Ectodermal cell (in vitro differentiated cells): Measurements from ENCODE around the gene F8.

ENCODE experiments used
- H3K27ac ChIP-seq: 2 replicates; pipeline ENCODE4 v1.7.0; 2013; ENCODE audit warnings: mild to moderate bottlenecking, low read depth, low read length; ENCODE audit not compliant: insufficient read depth, poor library complexity, severe bottlenecking
- H3K27me3 ChIP-seq: 2 replicates; pipeline ENCODE4 v1.7.0; 2013; ENCODE audit warnings: mild to moderate bottlenecking, low read length; ENCODE audit not compliant: insufficient read depth, control insufficient read depth, poor library complexity, severe bottlenecking
- H3K36me3 ChIP-seq: one replicate; pipeline ENCODE4 v1.7.0; 2013; ENCODE audit warnings: low read length; ENCODE audit not compliant: control insufficient read depth, insufficient read depth
- H3K4me1 ChIP-seq: one replicate; pipeline ENCODE4 v1.7.0; 2013; ENCODE audit warnings: low read length; ENCODE audit not compliant: control insufficient read depth, insufficient read depth
- H3K4me3 ChIP-seq: 2 replicates; pipeline ENCODE4 v1.7.0; 2013; ENCODE audit warnings: low read depth, low read length, control low read depth; ENCODE audit not compliant: insufficient read depth
- H3K9me3 ChIP-seq: 2 replicates; pipeline ENCODE4 v1.7.0; 2013; ENCODE audit warnings: mild to moderate bottlenecking, low read length, moderate library complexity; ENCODE audit not compliant: control insufficient read depth
- WGBS, 2 experiments: methylation state at CpG; one replicate each; pipeline ENCODE4 v1.1.7; 2013; ENCODE audit warnings: missing lambda C conversion rate in 2 of 2; 5-methylcytosine and 5-hydroxymethylcytosine counted together

F8 gene

DNA sequence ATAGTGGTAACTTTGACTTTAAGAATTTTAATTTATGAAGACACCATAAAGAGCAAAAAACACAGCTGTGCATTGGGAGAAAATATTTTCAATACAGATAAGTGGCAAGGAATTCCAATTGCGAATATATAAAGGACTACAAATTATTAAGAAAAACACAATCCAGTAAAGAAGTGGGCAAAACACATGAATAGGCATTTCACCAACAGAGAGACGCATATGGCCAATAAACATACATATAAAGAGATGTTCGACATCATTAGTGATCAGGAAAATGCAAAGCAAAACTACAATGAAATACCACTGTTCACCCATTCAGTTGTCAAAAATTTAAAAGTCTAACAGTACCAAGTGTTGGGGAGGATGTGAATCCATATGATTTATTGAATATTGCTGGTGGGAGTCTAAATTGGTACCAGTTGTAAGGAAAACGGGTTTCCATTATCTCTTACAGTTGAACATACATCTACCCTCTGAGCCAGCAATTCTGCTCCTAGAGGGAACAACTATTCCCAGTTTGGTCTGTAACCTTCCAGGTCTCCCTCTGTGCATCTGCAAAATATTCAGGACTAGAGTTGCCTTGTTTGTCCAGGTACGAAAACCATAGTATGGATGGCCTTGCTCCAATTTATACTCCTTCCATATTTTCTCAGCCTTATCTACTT, 215.6 kb downstream of the F8 start:
- Histone ChIP-seq H3K27ac (no peak overlapping the region), H3K36me3 (no peaks in the 10 kb centered on the region), H3K27me3 (peaks cover 56% of the 10 kb centered on the region), H3K4me1 (no peaks in the 10 kb centered on the region), H3K9me3 (no peaks in the 10 kb centered on the region), H3K4me3 (no peak overlapping the region)
- WGBS, 2 experiments = 90 to 95% methylated on average over 5 of the region's 5 CpGs

- whole genome bisulfite sequencing, 2 experiments = 18 to 19% methylated on average over 13 of the region's 13 CpGs
Measured at GRCh38 chrX:154805696-154806091, 216.8 kb downstream of the F8 start.

GRCh38 chrX:154804957-154805695, 217.4 kb downstream of the F8 start, which contains the start of gene MPP1:
MPP1 (minus strand) TSS chrX:154805485; CDS start chrX:154805373, 112 bp downstream.
- no peaks in the 10 kb centered on the region for H3K9me3 ChIP-seq
- WGBS, 2 experiments = 2 to 3% methylated on average over 65 of the region's 65 CpGs
- H3K4me3 ChIP-seq = peak within 1 kb of the TSS; percentile 25
- peaks cover 75% of the 10 kb centered on the region for H3K27me3 ChIP-seq
- no peaks in the 10 kb centered on the region for H3K4me1 ChIP-seq
- no peaks in the 10 kb centered on the region for H3K36me3 ChIP-seq
- no peak within 1 kb of the TSS for H3K27ac ChIP-seq

More at GRCh38 chrX:154805696-154806091, 216.8 kb downstream of the F8 start:
- no peak overlapping the region for H3K27ac ChIP-seq
- peak overlapping the region; percentile 25 for H3K4me3 ChIP-seq
- H3K27me3 ChIP-seq = peaks cover 69% of the 10 kb centered on the region
- H3K9me3 ChIP-seq = no peaks in the 10 kb centered on the region
- no peaks in the 10 kb centered on the region for H3K36me3 ChIP-seq
- H3K4me1 ChIP-seq = no peaks in the 10 kb centered on the region

- 51 to 62% methylated on average over 7 of the region's 7 CpGs for WGBS, 2 experiments
Measured at GRCh38 chrX:154804261-154804956, 218.1 kb downstream of the F8 start.

GRCh38 chrX:154802947-154803346, 219.6 kb downstream of the F8 start:
- no peak overlapping the region for H3K4me3 ChIP-seq
- WGBS, 2 experiments = 74 to 81% methylated on average over 2 of the region's 2 CpGs
- H3K36me3 ChIP-seq = no peaks in the 10 kb centered on the region
- H3K9me3 ChIP-seq = no peaks in the 10 kb centered on the region
- H3K4me1 ChIP-seq = no peaks in the 10 kb centered on the region
- H3K27me3 ChIP-seq = peaks cover 90% of the 10 kb centered on the region
- no peak overlapping the region for H3K27ac ChIP-seq

More at GRCh38 chrX:154804261-154804956, 218.1 kb downstream of the F8 start:
- no peaks in the 10 kb centered on the region for H3K9me3 ChIP-seq
- peaks cover 78% of the 10 kb centered on the region for H3K27me3 ChIP-seq
- H3K4me3 ChIP-seq = no peak overlapping the region
- no peaks in the 10 kb centered on the region for H3K36me3 ChIP-seq
- no peaks in the 10 kb centered on the region for H3K4me1 ChIP-seq
- H3K27ac ChIP-seq = no peak overlapping the region

GRCh38 chrX:154800478-154801210, 221.9 kb downstream of the F8 start:
- H3K36me3 ChIP-seq = no peaks in the 10 kb centered on the region
- no peaks in the 10 kb centered on the region for H3K9me3 ChIP-seq
- H3K4me3 ChIP-seq = no peak overlapping the region
- H3K27ac ChIP-seq = no peak overlapping the region
- WGBS, 2 experiments = 84 to 91% methylated on average over 8 of the region's 8 CpGs
- peaks cover 94% of the 10 kb centered on the region for H3K27me3 ChIP-seq
- H3K4me1 ChIP-seq = no peaks in the 10 kb centered on the region

DNA sequence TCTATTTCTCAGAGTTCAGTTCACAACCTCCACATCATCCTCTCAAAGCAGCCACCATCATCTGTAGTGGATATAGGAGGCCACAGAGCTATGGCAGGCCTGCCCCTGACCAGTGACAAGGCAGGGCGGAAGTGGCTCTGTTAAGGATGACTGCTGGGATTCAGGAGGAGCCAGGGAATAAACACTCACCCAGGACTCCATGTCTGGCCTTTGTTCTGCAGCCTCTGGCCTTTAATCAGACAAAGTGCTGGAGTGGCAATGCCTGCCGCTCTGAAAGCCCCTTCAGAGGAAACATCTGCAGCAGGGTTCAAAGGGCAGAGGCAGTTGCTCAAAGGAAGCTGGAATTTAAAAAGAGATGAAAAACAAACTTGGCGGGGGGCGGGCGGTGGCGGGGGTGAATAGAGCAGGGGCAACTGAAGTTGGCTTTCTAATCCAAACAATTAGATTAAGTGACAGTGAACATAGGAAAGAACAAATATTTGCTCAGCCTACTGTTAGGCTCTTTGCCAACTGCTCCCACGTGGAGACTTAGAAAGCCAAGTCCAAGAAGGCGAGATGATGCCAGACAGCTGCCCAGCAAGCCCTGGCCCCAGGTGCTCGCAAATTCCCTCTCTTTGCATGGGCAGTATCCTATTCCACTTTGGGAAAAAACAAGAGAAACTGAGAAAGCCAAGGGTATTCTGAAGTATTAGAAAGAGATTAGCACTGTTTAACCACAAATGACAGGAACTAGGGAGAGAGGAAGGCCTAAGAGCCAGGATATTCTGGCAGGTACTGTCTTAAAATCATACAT, 222.8 kb downstream of the F8 start:
- no peaks in the 10 kb centered on the region for H3K9me3 ChIP-seq
- 10 to 12% methylated on average over 8 to 9 of the region's 9 CpGs for WGBS, 2 experiments
- H3K4me3 ChIP-seq = no peak overlapping the region
- peaks cover 94% of the 10 kb centered on the region for H3K27me3 ChIP-seq
- no peak overlapping the region for H3K27ac ChIP-seq
- H3K36me3 ChIP-seq = no peaks in the 10 kb centered on the region
- no peaks in the 10 kb centered on the region for H3K4me1 ChIP-seq

GRCh38 chrX:154797006-154797405, 225.5 kb downstream of the F8 start:
- 63 to 67% methylated on average over 6 of the region's 6 CpGs for WGBS, 2 experiments
- no peak overlapping the region for H3K4me3 ChIP-seq
- H3K9me3 ChIP-seq = no peaks in the 10 kb centered on the region
- H3K4me1 ChIP-seq = no peaks in the 10 kb centered on the region
- H3K27me3 ChIP-seq = peaks cover 83% of the 10 kb centered on the region
- no peak overlapping the region for H3K27ac ChIP-seq
- no peaks in the 10 kb centered on the region for H3K36me3 ChIP-seq

GRCh38 chrX:154795016-154795415, 227.5 kb downstream of the F8 start:
- H3K9me3 ChIP-seq = no peaks in the 10 kb centered on the region
- H3K4me1 ChIP-seq = no peaks in the 10 kb centered on the region
- WGBS, 2 experiments = 93% methylated on average over 2 of the region's 2 CpGs; no CpG with 5 or more reads in 1 of the 2 experiments
- H3K27ac ChIP-seq = no peak overlapping the region
- H3K27me3 ChIP-seq = peaks cover 63% of the 10 kb centered on the region
- H3K4me3 ChIP-seq = no peak overlapping the region
- H3K36me3 ChIP-seq = no peaks in the 10 kb centered on the region
